ACC112 (cell line): Measurements from ENCODE around the gene TEKT5.

ENCODE experiments used
- H2AFZ ChIP-seq: fragments of 200-600 bp; sonication (generic); one replicate; pipeline ENCODE4 v1.6.0; 2017; ENCODE audit warnings: antibody characterized with exemption, low read length; ENCODE audit not compliant: unreplicated experiment
- H3K27ac ChIP-seq: fragments of 200-600 bp; sonication (generic); 2 replicates; pipeline ENCODE4 v1.5.1; 2014; ENCODE audit warnings: low read depth, mild to moderate bottlenecking, antibody characterized with exemption, low read length, moderate library complexity
- H3K27me3 ChIP-seq: fragments of 200-600 bp; sonication (generic); 2 replicates; pipeline ENCODE4 v1.6.1; 2014; ENCODE audit warnings: mild to moderate bottlenecking, antibody characterized with exemption, low read length, moderate library complexity, mixed read lengths; ENCODE audit not compliant: insufficient read depth
- H3K36me3 ChIP-seq: fragments of 200-600 bp; sonication (generic); 2 replicates; pipeline ENCODE4 v1.6.1; 2016; ENCODE audit warnings: mild to moderate bottlenecking, antibody characterized with exemption, low read length, moderate library complexity, mixed read lengths; ENCODE audit not compliant: insufficient read depth
- H3K4me1 ChIP-seq: fragments of 200-600 bp; sonication (generic); one replicate; pipeline ENCODE4 v1.6.1; 2016; ENCODE audit warnings: low read length, mixed read lengths; ENCODE audit not compliant: insufficient read depth, unreplicated experiment, control insufficient read depth
- H3K4me3 ChIP-seq: fragments of 200-600 bp; sonication (generic); 2 replicates; pipeline ENCODE4 v1.5.1; 2014; ENCODE audit warnings: mild to moderate bottlenecking, low read depth, low read length
- H3K79me2 ChIP-seq: fragments of 200-600 bp; sonication (generic); one replicate; pipeline ENCODE4 v1.6.0; 2016; ENCODE audit warnings: low read length; ENCODE audit not compliant: control insufficient read depth, unreplicated experiment, insufficient read depth

The TEKT5 gene

DNA sequence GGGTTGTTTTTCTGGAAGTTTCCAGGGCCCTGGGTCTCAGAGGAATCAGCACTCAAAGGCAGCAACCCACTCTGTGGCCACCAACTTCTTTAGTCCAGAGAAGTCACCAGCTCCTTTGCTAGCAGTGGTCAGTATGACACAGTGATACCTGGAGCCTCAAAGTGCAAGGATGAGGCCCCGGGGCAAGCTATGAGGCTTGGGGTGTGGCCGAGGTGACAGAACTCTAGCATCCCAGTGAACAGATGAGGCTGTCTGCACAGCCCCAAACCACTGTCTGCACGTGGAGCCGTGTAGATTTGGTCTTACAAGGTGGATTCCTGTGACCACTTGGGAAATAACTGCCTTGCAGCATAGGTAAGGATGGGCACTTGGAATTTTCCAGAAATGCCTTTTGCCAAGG lies 24.9 kb downstream of the TEKT5 start:
- no peaks in the 10 kb centered on the region for H3K79me2 ChIP-seq
- no peak overlapping the region for H3K27ac ChIP-seq
- H3K36me3 ChIP-seq = no peaks in the 10 kb centered on the region
- H3K27me3 ChIP-seq = peaks cover 29% of the 10 kb centered on the region
- H2AFZ ChIP-seq = no peak overlapping the region
- no peaks in the 10 kb centered on the region for H3K4me1 ChIP-seq
- no peak overlapping the region for H3K4me3 ChIP-seq

DNA sequence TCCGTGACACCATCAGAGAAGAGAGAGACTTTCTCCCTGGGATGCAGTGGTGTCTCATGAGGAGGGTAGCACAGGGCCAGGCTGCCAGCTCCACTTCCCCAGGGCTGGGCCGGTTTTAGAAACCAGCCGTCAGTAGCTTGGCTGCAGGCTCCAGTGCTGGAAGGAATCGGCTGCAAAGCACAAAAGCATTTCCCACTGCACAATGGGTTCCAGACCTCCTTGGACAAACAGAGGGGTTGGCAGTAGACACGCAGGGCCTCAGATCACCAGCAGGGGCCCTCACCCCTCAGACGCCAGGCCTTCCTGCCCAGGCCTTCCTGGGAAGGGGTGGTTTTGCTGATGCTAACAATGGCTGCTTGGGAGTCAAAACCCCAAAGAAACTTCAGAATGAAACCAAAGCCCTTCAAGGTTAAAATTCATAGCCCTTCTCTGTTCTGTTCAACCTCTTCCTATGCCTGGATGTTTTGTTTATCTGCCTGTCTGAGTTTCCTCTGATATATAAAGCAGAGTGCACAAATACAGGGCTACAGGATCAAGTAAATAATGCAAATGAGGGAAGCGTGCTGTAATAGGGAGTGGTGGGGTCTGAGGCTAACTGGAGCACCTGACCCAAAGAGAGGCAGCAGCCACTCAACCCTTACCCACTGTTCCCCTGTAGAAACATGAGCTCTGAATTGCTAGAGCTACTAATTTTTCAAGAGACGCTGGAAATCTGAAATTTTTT lies 26.2 kb downstream of the TEKT5 start:
- no peaks in the 10 kb centered on the region for H3K4me1 ChIP-seq
- H3K4me3 ChIP-seq = no peak overlapping the region
- no peak overlapping the region for H2AFZ ChIP-seq
- H3K79me2 ChIP-seq = no peaks in the 10 kb centered on the region
- peaks cover 41% of the 10 kb centered on the region for H3K27me3 ChIP-seq
- H3K36me3 ChIP-seq = no peaks in the 10 kb centered on the region
- no peak overlapping the region for H3K27ac ChIP-seq

DNA sequence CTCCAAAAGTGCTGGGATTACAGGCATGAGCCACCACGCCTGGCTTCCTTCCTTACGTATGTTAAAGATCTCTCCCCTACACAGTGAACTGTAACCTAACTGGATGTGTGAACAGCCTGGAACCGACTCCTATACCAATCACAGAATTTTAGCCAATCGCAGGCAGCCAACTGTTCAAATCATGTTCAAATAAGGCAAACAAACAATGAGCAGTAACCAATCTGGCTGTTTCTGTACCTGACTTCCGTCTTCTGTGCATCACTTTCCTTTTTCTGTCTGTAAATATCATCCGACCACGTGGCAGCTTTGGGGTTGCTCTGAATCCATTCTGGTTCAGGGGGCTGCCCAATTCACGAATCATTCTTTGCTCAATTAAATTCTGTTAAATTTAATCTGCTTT lies 27.5 kb downstream of the TEKT5 start:
- H3K27me3 ChIP-seq = peaks cover 41% of the 10 kb centered on the region
- no peak overlapping the region for H3K27ac ChIP-seq
- no peaks in the 10 kb centered on the region for H3K79me2 ChIP-seq
- H3K4me3 ChIP-seq = no peak overlapping the region
- no peak overlapping the region for H2AFZ ChIP-seq
- no peaks in the 10 kb centered on the region for H3K4me1 ChIP-seq
- H3K36me3 ChIP-seq = no peaks in the 10 kb centered on the region

DNA sequence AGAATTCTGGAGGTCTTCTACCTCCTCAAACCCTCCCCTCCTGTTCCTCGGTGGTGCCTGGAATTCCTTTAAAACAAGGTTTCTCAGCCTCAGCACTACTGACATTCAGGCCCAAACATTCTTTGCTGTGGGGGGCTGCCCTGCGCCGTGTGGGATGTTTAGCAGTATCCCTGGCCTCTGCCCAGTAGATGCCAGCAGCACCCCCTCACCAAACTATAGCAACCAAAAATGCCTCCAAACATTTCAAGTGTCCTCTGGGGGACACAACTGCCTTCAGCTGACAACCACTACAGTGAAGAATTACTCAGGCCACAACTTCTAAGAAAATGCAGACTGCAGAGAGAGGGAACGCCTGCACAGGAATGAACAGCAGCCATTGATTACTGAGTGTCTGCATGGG lies 28.4 kb downstream of the TEKT5 start:
- H2AFZ ChIP-seq = no peak overlapping the region
- peaks cover 41% of the 10 kb centered on the region for H3K27me3 ChIP-seq
- no peaks in the 10 kb centered on the region for H3K4me1 ChIP-seq
- H3K4me3 ChIP-seq = no peak overlapping the region
- H3K27ac ChIP-seq = no peak overlapping the region
- no peaks in the 10 kb centered on the region for H3K79me2 ChIP-seq
- no peaks in the 10 kb centered on the region for H3K36me3 ChIP-seq

DNA sequence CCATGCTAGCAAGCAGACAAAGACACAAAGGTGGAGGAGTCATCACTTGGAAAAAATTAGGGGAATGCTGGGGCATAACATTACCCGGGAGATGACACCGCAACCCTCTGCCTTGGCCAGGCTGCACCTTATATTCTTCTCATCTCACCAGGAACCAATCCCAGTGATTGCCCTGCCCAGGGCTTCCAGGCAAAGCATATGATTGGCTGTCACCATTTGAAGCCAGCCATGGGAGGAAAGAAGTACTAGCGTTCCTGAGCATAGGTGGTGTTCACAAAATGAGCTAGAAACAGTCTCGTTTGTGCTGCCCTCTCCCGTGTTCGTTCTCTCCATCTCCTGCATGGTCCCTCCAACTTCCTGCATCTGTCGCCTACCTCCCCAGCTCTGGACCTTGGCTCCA lies 29.6 kb downstream of the TEKT5 start:
- Histone ChIP-seq H3K4me3 (no peak overlapping the region), H2AFZ (no peak overlapping the region), H3K79me2 (no peaks in the 10 kb centered on the region), H3K27me3 (peaks cover 39% of the 10 kb centered on the region), H3K4me1 (no peaks in the 10 kb centered on the region), H3K36me3 (no peaks in the 10 kb centered on the region), H3K27ac (no peak overlapping the region)

DNA sequence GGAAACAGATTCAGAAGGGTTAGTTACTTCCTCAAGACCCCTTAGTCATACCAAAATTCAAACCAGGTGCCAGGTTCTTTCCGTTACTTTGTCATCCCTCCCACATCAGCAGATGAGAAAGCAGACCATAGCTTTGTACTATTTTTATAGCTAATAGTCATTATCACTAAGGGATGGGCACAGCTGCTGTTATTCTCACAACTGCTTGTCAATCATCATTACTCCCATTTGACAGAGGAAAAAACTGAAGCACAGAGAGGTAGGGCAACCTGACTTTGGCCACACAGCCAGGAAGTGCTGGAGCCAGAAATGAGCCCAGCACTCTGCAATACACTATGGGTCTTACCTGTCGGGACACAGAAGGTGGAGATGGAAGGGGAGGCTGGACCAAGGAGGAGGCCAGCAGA lies 30.0 kb downstream of the TEKT5 start:
- no peak overlapping the region for H3K4me3 ChIP-seq
- no peak overlapping the region for H2AFZ ChIP-seq
- H3K4me1 ChIP-seq = no peaks in the 10 kb centered on the region
- no peaks in the 10 kb centered on the region for H3K79me2 ChIP-seq
- H3K36me3 ChIP-seq = no peaks in the 10 kb centered on the region
- peaks cover 39% of the 10 kb centered on the region for H3K27me3 ChIP-seq
- no peak overlapping the region for H3K27ac ChIP-seq

DNA sequence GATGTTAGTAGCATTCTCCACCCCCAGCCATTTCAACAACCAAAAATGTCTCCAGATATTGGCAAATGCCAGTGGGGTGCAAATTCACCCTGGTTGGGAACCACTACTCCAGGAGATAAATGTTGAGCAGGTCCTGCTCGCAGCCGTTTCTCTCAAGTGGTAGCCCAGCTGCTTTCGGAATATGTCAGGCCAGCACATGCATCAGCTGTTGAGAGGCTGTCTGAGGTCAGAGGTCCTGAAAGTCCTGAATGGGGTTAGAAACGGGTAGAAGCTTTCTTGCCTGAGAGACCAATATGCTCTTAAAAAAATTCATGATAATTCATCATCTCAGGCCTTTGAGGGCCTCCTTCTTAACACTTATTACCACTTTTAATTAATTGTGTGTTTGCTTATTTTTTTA lies 31.0 kb downstream of the TEKT5 start:
- Histone ChIP-seq H3K4me1 (no peaks in the 10 kb centered on the region), H3K27me3 (peaks cover 39% of the 10 kb centered on the region), H3K79me2 (no peaks in the 10 kb centered on the region), H3K36me3 (no peaks in the 10 kb centered on the region), H3K4me3 (no peak overlapping the region), H2AFZ (no peak overlapping the region), H3K27ac (no peak overlapping the region)

DNA sequence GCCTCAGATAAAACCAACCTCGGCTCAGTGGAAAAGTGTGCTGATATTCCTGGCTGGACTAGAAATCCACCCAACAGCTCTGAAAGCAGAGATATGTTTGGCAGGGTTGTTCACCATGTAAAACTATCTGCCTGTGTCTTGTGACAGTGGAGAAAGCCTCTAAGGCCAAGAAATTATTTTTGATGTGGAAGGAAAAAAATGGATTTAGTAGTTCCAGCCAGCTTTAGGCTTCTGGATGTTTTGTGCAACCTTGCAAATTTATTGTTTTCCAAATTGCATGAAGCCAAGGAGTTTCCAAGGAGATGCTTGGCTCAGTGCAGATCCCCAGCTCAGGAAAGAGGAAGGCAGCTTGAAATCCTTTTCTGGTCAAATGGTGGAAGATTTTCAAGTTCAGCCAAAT lies 31.6 kb downstream of the TEKT5 start:
- Histone ChIP-seq H3K36me3 (no peaks in the 10 kb centered on the region), H3K79me2 (no peaks in the 10 kb centered on the region), H3K4me3 (no peak overlapping the region), H3K4me1 (no peaks in the 10 kb centered on the region), H3K27ac (no peak overlapping the region), H3K27me3 (peaks cover 42% of the 10 kb centered on the region), H2AFZ (no peak overlapping the region)

DNA sequence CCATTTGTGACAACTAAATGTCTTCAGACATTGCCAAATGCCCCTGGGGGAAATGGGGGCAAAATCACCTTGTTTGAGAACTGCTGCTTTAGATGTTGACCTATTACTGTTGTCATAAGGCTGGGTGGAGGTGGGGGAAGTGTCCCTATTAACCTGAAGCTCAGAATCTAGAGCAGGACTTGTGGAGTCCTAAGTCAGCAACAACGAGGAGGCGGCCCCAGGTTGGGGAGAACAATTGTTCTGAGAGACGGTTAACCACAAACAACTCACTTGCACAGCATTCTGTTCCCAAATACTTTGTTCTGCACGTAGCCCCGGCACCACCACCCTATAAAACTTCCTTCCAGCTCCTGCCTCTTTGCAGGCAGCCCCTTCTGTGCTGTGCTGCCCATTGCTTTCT lies 32.5 kb downstream of the TEKT5 start:
- H3K27me3 ChIP-seq = peaks cover 44% of the 10 kb centered on the region
- H3K4me1 ChIP-seq = no peaks in the 10 kb centered on the region
- no peak overlapping the region for H3K27ac ChIP-seq
- H2AFZ ChIP-seq = no peak overlapping the region
- no peaks in the 10 kb centered on the region for H3K36me3 ChIP-seq
- H3K4me3 ChIP-seq = no peak overlapping the region
- H3K79me2 ChIP-seq = no peaks in the 10 kb centered on the region

DNA sequence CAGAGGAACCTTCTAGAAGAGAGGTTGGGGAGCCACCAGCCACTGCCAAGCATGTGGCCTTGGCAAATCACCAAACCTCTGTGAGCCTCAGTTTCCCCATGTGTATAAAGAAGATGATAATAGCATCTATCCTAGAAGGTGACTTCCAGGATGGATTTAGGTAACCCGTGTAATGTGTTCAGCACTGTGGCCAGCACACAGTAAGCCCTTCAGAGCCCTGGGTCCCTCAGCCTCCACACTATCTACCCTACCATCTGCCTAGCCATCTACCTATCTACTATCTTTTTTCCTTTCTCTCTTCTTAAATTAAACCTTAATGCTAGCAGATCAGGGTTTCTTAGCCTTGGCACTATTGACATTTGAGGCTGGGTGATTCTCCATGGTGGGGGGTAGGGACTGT lies 33.0 kb downstream of the TEKT5 start:
- Histone ChIP-seq H3K27me3 (peaks cover 44% of the 10 kb centered on the region), H3K4me1 (no peaks in the 10 kb centered on the region), H2AFZ (no peak overlapping the region), H3K36me3 (no peaks in the 10 kb centered on the region), H3K79me2 (no peaks in the 10 kb centered on the region), H3K27ac (no peak overlapping the region), H3K4me3 (no peak overlapping the region)

DNA sequence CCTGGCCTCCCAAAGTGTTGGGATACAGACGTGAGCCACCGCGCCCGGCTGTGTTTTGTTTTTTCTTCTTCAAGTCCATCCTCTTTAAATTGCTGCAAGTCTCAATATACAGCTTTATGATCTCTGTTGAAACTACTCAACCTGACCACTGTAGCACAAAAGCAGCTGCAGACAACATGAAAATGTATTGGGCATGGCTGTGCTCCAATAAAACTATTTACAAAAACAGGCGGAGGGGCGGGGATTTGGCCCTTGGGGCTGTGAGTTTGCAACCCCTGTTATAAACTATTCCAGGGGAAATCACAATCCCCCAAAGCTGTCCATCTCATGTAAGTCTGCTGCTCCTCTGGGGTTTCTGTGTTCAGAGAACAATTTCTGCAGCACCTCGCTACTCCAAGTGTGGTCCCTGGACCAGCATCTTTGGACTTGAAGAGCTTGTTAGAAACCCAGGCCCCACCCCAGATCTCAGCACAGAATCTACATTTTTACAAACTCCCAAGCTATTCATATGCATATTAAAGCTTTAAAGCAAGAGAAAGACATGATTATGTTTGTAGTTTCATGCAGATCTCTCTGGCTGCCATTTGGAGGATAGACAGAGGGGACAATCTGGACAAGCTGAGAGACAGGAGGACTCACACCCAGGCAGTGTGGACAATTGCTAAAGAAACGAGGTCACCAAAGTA lies 33.6 kb downstream of the TEKT5 start:
- H3K27me3 ChIP-seq = peaks cover 44% of the 10 kb centered on the region
- no peaks in the 10 kb centered on the region for H3K4me1 ChIP-seq
- no peaks in the 10 kb centered on the region for H3K79me2 ChIP-seq
- no peaks in the 10 kb centered on the region for H3K36me3 ChIP-seq
- H2AFZ ChIP-seq = no peak overlapping the region
- H3K4me3 ChIP-seq = no peak overlapping the region
- H3K27ac ChIP-seq = no peak overlapping the region
